GM23338 (cell line): ENCODE measurements around the gene EPHX1.

Experiments used
- EZH2 ChIP-seq: fragments of 200-600 bp; sonication (generic); IDR thresholded peaks from one replicate; pipeline ENCODE4 v1.8.0; 2017; ENCODE audit warnings: antibody characterized with exemption, mild to moderate bottlenecking, low read depth; ENCODE audit not compliant: unreplicated experiment
- EZH2phosphoT487 ChIP-seq: fragments of 200-600 bp; sonication (generic); IDR thresholded peaks from one replicate; pipeline ENCODE4 v1.8.1; 2018; ENCODE audit warnings: antibody characterized with exemption; ENCODE audit not compliant: unreplicated experiment

DNA sequence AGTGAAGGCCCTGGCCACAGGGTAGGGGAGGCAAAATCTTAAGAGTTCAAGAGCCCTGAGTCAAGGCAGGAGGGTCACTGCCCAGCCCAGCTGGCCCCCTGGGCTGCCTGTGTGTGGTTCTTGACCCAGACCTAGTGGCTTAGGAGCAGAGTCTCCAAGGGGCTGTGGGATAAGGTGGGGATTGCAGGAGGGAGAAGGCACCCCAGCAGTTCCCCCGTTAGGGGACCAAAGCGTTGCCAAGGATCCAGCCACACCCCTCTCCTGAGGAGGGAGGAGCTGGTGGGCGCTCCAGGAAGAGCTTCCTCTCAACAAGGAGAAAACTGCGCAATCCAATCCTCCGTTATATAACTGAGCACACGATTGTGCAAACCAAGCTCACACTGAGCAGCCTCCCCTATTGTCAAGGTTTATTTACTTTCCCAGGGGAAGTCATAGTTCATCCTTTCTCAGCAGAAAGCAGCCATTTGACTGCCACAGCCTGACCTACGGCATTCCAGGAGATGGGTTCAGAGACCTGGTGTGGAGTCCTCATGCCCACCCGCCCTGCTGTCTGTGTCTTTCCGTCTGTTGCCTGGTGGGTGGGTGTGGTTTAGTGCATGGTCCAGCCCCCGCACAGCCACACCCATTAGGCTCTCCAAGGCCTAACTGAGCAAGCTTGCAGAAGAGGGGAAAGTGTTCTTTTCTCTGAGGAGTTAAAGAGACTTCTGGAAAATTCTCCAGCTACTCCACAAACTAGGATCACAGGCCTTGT is 3.5 kb downstream of the EPHX1 start:
- TF ChIP-seq EZH2phosphoT487 (no peak), EZH2 (no peak)
